HUDEP-2 (cell line): ENCODE data around the gene SRPRA.
"Not testable (repeated sequence)": the region's sequence is repeated elsewhere in the genome, so short reads cannot be mapped to it uniquely, and the experiment has no call there.

Experiments used
- DNase-seq, 76 experiments: peaks; one replicate each; lab custom pipeline; 2025; ENCODE audit not compliant: unreplicated experiment in 76 of 76; lab: John Stamatoyannopoulos, UW

Gene SRPRA, protein sequence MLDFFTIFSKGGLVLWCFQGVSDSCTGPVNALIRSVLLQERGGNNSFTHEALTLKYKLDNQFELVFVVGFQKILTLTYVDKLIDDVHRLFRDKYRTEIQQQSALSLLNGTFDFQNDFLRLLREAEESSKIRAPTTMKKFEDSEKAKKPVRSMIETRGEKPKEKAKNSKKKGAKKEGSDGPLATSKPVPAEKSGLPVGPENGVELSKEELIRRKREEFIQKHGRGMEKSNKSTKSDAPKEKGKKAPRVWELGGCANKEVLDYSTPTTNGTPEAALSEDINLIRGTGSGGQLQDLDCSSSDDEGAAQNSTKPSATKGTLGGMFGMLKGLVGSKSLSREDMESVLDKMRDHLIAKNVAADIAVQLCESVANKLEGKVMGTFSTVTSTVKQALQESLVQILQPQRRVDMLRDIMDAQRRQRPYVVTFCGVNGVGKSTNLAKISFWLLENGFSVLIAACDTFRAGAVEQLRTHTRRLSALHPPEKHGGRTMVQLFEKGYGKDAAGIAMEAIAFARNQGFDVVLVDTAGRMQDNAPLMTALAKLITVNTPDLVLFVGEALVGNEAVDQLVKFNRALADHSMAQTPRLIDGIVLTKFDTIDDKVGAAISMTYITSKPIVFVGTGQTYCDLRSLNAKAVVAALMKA

GRCh38 chr11:126268708-126269579 lies at the start of gene SRPRA, which contains the start of gene FOXRED1:
SRPRA (minus strand) TSS chr11:126268895; CDS start chr11:126268804, 91 bp downstream.
FOXRED1 (plus strand) TSS chr11:126269154; CDS start chr11:126269207, 53 bp downstream.
- peak in 75 of 76 experiments; percentile 34 to 99 (median 98) for DNase-seq

- DNase-seq, result no peak
Measured at GRCh38 chr11:126317756-126318573, 49.3 kb upstream of the SRPRA start.

- no peak for DNase-seq
Measured at GRCh38 chr11:126317432-126317755, 48.7 kb upstream of the SRPRA start.

DNA sequence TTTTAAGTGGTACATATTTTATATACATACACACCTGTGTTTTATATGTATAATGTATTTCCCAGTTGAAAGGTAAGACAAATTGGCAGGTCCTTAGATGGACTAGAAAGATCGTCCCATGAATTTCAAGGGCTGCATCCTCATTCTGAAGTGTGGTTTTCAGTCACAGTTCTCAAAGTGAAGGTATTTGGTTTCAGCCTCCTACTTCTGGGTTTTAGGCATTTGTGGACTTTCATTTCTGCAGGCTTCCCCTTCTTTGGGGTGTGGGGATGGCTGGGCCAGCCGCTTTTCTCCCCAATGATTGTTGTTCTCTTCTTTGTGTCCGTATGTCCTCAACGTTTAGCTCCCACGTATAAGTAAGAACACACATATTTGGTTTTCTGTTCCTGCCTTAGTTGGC lies 45.1 kb upstream of the SRPRA start:
- no peak for DNase-seq

DNA sequence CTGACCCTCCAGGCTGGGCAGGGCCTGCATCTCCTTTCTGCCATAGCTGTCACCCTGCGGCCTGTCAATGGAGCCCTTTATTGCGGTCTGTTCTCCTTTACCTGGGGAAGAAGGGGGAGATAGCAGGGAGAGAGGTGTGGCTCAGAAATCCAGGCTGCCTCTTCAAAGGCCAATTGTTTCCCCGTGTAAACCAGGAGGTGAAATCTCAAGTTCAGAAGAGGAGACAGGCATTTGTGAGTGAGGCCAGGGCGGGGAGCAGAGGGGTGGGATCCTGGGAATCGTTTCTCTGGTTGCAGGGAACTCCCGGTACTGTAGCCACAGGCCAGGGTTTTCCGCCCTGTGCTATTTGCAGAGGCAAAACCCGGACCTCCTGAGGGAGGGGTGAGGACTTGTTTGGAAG lies 44.3 kb upstream of the SRPRA start:
- no peak for DNase-seq

DNA sequence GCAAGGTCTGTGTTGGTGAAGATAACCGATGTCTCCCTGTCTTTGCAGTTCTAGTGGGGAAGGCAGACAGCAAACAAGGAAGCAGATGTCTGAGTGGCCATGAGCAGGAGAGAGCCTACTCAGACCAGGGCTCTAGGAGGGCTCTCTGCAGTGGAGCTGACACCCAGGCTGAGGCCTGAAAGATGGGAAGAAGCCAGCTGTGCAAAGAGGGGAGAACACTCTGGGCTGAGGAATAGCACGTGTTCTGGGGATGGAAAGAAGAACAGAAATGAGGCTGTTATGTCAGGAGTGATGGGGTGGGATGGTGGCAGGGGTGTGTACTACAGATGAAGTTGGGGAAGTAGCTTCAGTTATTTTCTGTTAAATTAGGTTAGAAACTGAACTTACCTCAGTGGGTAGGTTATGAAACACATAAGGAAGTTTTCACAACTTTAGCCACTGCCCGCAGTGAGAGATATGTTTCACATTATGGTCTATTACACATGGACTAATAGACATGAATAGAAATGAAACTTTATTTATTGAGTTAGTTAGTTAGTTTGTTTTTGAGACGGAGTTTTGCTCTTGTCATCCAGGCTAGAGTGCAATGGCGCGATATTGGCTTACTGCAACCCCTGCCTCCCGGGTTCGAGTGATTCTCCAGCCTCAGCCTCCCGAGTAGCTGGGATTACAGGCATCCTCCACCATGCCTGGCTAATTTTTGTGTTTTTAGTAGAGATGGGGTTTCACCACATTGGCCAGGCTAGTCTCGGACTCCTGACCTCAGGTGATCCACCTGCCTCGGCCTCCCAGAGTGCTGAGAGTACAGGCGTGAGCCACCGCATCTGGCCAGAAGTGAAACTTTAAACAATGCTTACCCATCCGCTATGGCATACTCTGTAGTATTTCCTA lies 43.0 kb upstream of the SRPRA start:
- DNase-seq, result no peak

GRCh38 chr11:126310992-126311310 lies 42.3 kb upstream of the SRPRA start:
- no peak for DNase-seq

GRCh38 chr11:126310200-126310991 lies 41.7 kb upstream of the SRPRA start:
- DNase-seq, result peak in 54 of 76 experiments; percentile 3 to 71 (median 36)

DNA sequence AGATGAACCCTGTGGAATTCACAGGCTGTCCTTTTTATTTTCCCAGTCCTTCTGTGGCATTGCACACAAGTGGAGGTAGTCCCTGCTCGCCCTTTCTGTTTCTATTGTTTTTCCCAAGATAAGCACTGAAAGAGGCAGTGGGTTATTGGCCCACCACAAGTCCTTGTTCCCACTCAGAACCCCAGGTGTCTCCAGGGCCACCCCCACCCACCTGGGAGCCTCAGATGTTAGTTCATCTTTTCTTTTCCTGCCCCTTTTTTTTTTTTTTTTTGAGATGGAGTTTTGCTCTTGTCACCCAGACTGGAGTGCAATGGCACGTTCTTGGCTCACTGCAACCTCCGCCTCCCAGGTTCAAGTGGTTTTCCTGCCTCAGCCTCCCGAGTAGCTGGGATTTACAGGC lies 40.1 kb upstream of the SRPRA start:
- DNase-seq, result not testable (repeated sequence)

GRCh38 chr11:126308271-126308671 lies 39.6 kb upstream of the SRPRA start:
- DNase-seq, result no peak

- peak in 14 of 76 experiments; percentile 1 to 31 (median 8) for DNase-seq
Measured at GRCh38 chr11:126307706-126308105, 39.0 kb upstream of the SRPRA start.

GRCh38 chr11:126305699-126306098 lies 37.0 kb upstream of the SRPRA start:
- no peak for DNase-seq

DNA sequence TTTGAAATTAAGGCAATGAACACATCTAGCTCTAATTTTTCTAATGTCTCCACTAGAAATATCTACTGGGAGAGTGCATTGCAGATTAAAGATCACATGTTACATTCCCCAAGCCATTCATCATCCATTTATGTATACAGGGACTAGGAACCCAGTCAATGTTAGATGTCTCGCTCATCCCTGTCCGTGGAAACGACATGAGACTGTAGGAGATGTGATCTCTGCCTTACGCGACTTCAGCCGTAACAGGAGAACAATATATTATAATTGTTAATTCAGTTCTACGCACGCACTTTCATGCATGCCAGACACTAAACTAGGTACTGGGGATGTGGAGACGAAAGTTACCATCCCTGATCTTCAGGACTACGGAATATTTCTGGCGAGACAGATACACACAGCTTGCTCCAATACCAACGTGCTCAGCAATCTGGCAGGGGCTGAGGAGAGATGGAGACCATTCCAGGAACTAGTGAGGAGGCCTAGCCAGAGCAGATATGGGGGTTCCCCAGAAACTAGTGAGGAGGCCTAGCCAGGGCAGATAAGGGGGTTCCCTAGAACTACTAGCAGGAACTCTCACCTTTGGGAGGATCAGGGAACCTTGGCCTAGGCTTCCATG lies 35.9 kb upstream of the SRPRA start:
- DNase-seq, result no peak

GRCh38 chr11:126303623-126304456 lies 35.1 kb upstream of the SRPRA start, which contains the start of gene DCPS:
DCPS (plus strand) TSS chr11:126304060; CDS start chr11:126304081, 21 bp downstream.
- peak in 73 of 76 experiments; percentile 37 to 86 (median 71) for DNase-seq

GRCh38 chr11:126297004-126297403 lies 28.3 kb upstream of the SRPRA start:
- no peak for DNase-seq

DNA sequence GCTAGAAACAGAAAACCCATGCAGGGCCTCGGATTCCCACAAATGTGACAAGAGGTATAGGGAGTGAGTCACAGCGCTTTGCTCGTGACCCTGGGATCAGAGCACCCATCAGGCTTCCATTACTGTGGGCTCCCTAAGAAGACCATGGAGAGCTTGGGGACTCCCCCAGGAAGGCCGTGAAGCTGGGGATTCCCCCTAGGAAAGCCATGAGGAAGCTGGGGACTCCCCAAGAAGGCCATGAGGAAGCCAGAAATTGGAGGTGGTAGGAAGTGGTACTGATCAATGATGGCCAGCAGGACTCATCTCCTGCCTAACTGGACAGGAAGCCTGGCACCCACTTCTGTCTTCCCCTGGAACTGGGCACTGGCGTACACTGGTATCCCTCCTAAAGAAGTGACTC lies 25.0 kb upstream of the SRPRA start:
- no peak for DNase-seq

- no peak for DNase-seq
Measured at GRCh38 chr11:126290887-126291286, 22.2 kb upstream of the SRPRA start.
